Embryonic facial prominence (tissue), 1 donor: ENCODE measurements around the gene TEN1.
"Not testable (repeated sequence)": the region's sequence is repeated elsewhere in the genome, so short reads cannot be mapped to it uniquely, and the experiment has no call there.

Experiments
- DNase-seq: peaks from one replicate; pipeline ENCODE4 v3.0.0-alpha.2; 2016; ENCODE audit errors: extremely low spot score

Gene TEN1, protein sequence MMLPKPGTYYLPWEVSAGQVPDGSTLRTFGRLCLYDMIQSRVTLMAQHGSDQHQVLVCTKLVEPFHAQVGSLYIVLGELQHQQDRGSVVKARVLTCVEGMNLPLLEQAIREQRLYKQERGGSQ

GRCh38 chr17:75978938-75979704 is at the start of gene TEN1, which contains the start of gene ACOX1:
TSS of gene TEN1 (plus strand) at chr17:75979240. CDS start at chr17:75986193, 6,953 bp downstream.
TSS of gene ACOX1 (minus strand) at chr17:75979166. CDS start at chr17:75979073, 93 bp downstream.
- DNase-seq: peak; percentile 95

GRCh38 chr17:75931062-75931461 is 48.0 kb upstream of the TEN1 start:
- DNase-seq: no peak

DNA sequence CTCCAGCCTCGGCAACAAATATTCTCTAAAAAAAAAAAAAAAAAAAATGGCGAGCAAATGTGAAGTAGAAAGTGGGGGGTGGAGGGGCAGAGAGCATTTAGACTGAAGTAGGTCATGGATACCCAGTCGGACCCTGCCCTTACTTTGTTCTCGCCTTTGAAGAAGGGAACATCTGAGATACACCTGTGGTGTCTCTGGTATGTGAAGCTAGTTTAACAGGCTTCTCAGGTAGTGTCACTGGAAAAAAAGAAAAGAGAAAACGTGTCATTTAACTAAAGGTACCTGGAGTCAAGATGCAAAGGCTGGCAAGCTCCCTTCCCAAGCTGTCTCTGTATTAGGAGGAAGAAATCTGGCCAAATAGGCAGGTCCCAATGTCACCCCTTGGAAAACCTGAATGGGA is 46.2 kb upstream of the TEN1 start:
- DNase-seq: no peak

DNA sequence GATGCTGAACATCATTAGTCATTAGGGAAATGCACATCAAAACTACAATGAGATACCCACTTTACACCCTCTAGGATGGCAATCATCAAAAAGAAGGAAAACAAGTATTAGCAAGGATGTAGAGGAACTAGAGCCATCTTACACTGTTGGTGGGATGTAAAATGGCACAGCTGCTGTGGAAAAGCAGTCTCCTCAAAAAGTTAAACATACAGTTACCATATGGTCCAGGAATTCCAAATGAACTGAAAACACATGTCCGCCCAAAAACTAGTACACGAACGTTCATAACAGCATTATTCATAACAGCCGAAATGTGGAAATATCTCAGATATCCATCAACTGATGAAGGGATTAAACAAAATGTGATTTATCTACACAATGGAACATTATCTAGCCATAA is 45.2 kb upstream of the TEN1 start:
- no peak for DNase-seq

DNA sequence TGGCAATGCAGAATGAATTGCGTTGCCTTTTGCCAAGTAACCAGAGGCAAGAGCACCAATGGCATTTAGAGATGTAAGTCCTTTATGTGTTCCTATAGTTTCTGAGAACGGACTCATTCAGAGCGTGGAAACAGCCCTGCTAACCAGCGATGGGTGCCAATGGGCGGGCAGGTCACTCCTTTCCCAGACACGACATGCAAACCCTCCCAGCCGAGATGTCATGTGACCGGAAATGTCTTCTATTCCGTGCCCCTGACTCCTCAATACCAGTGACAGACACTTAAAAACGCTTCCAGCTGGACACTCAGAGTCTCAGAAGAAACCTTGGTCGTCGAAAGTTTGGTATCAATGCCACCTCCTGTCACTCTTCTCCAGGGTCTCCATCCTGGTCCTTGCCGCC is 41.4 kb upstream of the TEN1 start:
- DNase-seq: no peak

GRCh38 chr17:75940727-75941441 is 38.2 kb upstream of the TEN1 start, which contains the start of gene FBF1:
TSS of gene FBF1 (minus strand) at chr17:75941042. CDS start at chr17:75938149, 2,893 bp downstream.
- peak; percentile 85 for DNase-seq

DNA sequence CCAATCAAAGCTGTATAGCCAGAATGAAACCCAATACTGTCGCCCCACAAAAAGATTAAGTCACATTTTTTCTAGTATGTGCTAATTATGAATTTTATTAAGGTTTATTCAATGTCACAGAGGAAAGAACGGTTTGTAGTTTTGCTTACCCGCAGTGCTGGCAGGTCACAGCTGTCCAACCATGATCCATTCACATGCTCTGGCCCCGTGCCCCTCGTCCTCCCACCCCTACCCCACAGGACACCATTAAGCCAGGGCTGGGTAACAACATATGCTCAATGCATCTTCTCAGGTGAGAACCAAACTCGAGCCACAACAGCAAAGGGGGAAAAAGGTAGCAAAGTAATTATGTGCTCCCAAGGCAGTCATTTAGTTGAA is 37.6 kb upstream of the TEN1 start:
- DNase-seq: no peak

DNA sequence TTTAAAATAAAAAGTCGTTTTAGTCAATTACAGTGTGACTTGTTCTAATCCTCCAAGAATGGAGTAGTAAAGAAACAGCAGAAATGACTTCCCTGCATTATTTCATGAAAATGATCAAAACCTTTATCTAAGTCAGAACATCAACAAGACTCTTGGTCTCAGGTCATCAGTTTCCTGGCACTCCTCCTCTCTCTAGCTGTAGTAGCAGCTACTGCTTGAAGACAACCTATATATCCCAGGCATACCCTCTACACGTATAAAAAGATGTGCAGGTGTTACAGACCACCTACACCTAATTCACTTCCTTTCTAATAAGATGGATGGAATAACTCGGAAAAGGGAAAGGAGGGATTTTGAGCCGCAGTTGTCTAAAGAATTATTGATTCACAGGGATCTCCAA is 36.6 kb upstream of the TEN1 start:
- no peak for DNase-seq

DNA sequence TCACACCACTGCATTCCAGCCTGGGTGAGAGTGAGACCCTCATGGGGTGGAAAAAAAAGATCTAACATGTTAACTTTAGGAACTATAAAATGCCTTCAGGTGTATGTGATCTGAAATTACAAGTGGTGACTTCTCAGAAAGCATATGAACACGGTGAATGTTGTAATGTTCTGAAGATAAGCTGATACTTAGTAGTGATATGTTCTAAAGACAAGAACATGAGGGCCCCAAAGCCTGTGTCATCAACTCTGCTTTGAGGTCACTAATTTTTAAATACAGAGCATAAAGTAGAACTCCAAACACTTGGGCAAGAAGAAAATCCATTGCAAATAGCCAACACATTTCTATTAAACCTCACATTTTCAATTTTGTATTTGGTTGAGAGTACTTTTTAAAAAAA is 35.5 kb upstream of the TEN1 start:
- DNase-seq: no peak

GRCh38 chr17:75945211-75945610 is 33.8 kb upstream of the TEN1 start:
- no peak for DNase-seq

DNA sequence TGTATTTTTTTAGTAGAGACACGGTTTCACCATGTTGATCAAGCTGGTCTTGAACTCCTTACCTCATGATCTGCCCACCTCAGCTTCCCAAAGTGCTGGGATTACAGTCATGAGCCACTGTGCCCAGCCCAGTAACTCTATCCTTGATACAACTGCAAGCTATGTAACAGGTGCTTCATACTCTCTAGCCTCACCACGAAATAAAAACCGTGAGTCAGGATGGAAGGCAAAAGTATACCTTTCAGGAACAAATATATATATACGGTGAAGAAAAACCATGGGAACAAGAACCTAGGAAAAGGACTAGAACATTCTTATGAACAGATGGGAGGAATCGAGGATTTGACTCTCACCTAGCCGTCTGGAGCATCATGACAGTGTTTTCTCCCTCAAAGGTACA is 28.6 kb upstream of the TEN1 start:
- DNase-seq: no peak

- DNase-seq: no peak
These were observed 28.0 kb upstream of the TEN1 start for GRCh38 chr17:75950855-75951554.

DNA sequence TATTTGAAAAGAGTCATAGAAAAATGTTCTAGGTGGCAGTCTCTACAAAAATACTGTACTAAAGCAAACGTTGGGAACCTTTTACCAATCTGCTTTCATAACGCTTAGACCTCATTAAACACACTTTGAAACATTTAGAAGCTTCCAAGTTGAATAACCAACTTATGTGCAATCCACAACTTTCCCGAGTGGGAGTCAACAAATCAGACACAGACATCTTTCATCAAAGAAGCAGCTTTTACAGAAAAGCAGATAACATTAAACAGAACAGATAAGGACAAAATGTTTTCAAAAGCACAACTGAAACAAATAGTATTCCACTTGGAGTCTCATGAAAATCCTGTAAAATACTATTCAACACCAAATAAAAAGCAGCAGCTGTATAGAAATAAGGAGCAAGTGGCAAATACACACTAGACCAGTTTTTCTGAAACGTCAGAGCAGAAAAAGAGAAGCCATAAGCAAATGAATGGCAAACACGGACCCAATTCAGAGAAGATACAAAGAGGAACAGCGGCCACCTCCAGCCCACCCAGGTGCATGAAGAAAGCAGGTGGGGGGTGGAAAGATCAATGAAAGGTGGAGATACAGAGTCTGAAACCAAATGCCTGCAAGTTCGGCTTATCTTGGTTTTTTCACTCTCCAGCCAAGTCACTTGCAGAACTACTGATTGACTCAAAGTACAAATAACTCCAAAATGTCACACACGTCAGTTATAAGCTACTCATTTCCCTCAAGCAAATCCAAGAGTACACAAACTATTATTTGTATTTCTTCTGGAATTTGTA is 19.8 kb upstream of the TEN1 start:
- DNase-seq: no peak

DNA sequence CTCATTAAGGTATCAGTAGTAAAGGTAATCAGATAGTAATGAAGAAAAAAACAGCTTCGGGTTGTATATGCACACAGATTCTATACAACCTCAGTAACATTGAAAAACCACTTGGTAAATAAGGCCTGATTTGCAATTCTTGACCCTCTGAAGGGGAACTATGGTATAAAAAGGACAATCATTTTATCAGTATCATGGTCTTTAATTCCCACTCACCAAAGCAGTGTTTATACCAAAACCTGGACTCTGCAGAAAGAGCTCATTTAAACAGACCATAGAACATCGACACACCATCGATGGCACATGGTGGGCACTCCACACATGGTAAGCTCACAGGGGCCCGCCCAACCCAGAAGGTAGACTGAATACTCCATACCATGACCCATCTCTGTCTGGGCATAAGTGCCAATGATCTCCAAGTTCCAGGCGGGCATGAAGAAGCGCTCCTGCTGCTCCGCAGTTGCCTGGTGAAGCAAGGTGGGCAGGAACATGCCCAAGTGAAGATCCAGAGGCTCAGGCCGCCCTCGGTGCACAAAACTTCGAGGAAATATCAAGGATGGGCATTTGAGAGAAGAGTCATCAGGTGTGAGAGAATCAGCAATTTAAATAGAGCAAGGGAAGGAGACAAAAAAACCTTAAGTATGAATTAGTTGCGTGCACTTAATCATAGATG is 19.1 kb upstream of the TEN1 start:
- no peak for DNase-seq

DNA sequence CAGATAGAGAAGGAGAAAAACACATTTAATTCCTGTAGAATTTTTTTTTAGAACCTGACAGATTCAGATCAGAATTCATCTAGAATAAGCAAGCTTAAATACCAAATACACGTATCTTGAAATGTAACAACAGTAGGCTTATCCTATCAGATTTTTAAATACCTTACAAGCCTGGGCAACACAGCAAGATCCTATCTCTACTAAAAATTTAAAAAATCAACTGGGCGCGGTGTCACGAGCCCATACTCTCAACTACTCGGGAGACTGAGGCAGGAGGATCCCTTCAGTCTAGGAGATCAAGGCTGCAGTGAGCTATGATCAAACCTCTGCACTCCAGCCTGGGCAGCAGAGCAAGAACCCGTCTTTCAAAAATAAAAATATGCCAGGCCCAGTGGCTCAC is 13.6 kb upstream of the TEN1 start:
- no peak for DNase-seq

DNA sequence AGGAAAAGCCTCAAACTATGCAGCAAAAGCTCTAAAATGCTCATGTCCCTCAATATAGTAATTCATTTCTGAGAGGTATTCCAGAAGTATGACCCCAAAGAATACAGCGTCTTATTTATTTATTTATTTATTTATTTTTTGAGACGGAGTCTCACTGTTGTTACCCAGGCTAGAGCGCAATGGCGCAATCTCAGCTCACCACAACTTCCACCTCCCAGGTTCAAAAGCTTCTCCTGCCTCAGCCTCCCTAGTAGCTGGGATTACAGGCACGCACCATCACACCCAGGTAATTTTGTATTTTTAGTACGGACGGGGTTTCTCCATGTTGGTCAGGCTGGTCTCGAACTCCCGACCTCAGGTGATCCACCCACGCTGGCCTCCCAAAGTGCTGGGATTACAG is 10.0 kb upstream of the TEN1 start:
- not testable (repeated sequence) for DNase-seq

DNA sequence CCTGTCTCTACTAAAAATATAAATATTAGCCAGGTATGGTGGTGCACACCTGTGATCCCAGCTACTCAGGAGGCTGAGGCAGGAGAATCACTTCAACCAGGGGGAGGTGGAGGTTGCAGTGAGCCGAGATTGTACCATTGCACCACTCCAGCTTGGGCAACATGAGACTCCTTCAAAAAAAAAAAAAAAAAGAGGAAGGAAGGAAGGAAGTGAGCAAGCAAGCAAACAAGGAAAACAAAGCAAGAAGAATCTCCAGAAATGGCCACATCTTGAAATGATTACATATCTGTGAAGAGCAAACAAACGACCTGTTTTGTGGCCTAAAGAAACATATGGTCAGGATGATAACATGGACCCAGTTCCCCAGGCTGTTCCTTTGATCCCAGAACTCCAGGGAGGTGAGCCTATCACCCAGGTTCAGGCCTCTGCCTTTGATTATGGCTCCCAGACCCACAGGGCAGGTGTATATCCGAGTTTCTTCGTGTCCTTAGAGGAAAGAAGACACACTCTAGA is 9.0 kb upstream of the TEN1 start:
- no peak for DNase-seq

DNA sequence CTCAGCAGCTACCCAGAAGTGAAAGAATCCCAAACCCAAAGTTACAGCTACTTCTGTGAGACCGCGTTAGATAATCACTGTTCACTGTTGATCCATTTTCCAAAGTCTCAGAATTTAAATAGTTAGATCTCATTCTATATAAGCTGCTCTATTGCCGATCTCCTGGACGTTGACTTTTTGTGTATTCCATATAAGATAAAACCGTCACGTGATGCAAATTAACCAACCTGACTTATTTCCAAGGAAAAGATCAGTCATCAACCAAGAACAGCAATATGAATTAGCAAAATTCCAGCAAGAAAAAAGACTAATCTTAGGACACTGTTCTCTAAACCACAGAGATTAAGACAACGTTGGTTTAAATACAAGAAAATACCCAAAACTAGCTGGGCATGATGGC is 8.4 kb upstream of the TEN1 start:
- no peak for DNase-seq

DNA sequence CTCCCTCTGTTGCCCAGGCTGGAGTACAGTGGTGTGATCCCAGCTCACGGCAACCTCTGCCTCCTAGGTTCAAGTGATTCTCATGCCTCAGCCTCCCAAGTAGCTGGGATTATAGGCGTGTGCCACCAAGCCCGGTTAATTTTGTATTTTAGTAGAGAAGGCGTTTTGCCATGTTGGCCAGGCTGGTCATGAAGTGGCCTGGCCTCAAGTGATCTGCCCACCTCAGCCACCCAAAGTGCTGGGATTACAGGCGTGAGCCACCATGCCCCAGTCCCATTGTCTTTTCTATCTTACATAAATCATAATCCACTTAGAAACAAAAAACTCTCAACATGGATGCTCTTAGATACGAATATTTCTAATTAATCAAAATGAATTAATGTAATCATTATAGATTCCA is 3.9 kb upstream of the TEN1 start:
- DNase-seq: not testable (repeated sequence)

DNA sequence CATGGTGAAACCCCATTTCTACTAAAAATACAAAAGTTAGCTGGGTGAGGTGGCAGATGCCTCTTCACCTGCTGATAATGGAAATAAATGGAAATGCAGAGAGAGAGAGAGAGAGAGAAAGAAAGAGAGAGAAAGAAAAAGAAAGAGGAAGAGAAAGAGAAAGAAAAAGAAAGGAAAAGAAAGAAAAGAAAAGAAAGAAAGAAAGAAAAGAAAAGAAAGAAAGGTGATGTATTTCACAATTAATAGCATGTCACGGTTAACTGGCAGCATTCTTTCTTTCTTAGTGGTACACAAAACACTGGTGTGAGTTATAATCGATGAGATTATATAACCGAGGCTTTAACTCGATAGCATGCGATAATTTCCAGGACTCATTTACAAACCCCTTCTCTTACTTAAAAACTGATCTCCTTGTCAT is 3.3 kb upstream of the TEN1 start:
- no peak for DNase-seq
